Frontal cortex (tissue), 4 donors: ENCODE measurements around the gene SEZ6. TPM values are rescaled to one million over a fixed set of nuclear protein-coding genes. Genes with fewer than 3 reads are reported as not detected.

Source experiments
- DNase-seq, 2 donors: peaks; one replicate each; pipeline ENCODE4 v3.0.0; 2012; ENCODE audit warnings: low spot score in 2 of 2
- FAIRE-seq: peaks from 2 replicates; lab custom pipeline; 2012; peaks lifted over from hg19 to GRCh38; lab: Jason Lieb, UNC
- total RNA-seq: library from RNA; depleted of rRNA; stranded (reverse); fragments of >200 nt; gene quantifications from one replicate; pipeline ENCODE4 v1.2.3, GENCODE V29; 2014
- donor health status: control.
- donor health status: control.
- donor health status: control.

Gene SEZ6, protein sequence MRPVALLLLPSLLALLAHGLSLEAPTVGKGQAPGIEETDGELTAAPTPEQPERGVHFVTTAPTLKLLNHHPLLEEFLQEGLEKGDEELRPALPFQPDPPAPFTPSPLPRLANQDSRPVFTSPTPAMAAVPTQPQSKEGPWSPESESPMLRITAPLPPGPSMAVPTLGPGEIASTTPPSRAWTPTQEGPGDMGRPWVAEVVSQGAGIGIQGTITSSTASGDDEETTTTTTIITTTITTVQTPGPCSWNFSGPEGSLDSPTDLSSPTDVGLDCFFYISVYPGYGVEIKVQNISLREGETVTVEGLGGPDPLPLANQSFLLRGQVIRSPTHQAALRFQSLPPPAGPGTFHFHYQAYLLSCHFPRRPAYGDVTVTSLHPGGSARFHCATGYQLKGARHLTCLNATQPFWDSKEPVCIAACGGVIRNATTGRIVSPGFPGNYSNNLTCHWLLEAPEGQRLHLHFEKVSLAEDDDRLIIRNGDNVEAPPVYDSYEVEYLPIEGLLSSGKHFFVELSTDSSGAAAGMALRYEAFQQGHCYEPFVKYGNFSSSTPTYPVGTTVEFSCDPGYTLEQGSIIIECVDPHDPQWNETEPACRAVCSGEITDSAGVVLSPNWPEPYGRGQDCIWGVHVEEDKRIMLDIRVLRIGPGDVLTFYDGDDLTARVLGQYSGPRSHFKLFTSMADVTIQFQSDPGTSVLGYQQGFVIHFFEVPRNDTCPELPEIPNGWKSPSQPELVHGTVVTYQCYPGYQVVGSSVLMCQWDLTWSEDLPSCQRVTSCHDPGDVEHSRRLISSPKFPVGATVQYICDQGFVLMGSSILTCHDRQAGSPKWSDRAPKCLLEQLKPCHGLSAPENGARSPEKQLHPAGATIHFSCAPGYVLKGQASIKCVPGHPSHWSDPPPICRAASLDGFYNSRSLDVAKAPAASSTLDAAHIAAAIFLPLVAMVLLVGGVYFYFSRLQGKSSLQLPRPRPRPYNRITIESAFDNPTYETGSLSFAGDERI
- 45.2 TPM for total RNA-seq

GRCh38 chr17:29005936-29006511, at the start of gene SEZ6:
SEZ6 (minus strand) TSS chr17:29006033; CDS start chr17:29005869, 164 bp downstream.
- FAIRE-seq (no peak), DNase-seq (peak; percentile 87 to 91)

DNA sequence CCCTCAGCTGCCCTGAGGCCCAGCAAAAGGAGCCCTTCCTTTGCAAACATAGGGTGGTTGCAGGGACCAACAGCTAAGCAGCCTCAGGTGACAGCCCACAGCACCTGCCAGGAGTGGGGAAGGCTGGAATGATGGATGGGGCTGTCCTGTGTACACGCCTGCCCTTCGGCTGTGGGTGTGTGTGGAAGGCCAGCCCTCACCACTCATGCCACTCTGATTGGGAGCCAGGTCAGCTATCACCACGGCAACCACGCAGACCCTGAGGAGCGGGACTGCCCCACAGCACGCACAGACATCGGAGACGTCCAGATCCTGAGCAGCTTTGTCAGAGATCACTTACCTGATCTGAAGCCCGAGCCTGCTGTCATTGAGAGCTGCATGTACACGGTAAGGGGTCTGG, 49.0 kb upstream of the SEZ6 start:
- DNase-seq (no peak), FAIRE-seq (no peak)

DNA sequence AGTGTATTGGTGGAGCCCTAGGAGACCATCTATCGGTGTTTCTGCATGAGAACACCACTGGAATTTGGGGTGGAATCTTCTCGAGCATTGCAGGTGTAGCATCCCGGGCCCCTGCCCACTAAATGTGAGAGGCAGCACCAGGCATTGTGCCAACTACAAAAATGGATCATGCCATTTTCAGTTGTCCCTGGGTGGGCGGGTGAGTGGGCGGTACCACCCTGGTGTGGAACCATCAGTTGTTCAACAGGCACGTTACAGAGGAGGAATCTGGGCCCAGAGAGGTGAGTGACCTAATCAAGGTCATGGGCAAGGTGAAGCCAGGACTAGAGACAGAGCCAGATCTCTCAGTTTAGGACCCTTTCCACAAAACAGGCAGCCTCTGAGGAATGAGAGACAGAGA, 45.9 kb upstream of the SEZ6 start:
- DNase-seq = no peak
- no peak for FAIRE-seq

DNA sequence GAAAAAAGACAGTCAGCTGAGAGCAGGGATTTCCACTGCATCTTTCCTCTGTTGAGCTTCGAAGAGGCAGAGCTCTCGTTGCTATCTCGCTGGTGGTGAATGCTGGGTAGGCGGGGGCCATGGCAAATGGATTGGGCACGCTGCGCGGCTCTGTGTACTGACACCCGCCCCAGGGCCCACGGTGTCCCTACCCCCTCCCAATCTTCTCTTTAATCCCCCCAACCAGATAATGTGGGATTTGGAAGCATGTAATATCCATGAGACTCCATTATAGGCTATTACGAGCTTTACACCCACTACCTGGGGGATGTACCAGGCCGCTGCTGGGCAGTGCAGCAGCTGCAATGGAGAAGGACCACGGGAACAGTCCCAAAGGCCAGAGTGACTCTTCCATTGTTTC, 45.4 kb upstream of the SEZ6 start:
- DNase-seq (no peak), FAIRE-seq (no peak)

- FAIRE-seq = no peak
- DNase-seq = no peak
Measured at GRCh38 chr17:29050176-29050575, 44.3 kb upstream of the SEZ6 start.

GRCh38 chr17:29049541-29050145, 43.8 kb upstream of the SEZ6 start:
- no peak for DNase-seq
- no peak for FAIRE-seq

DNA sequence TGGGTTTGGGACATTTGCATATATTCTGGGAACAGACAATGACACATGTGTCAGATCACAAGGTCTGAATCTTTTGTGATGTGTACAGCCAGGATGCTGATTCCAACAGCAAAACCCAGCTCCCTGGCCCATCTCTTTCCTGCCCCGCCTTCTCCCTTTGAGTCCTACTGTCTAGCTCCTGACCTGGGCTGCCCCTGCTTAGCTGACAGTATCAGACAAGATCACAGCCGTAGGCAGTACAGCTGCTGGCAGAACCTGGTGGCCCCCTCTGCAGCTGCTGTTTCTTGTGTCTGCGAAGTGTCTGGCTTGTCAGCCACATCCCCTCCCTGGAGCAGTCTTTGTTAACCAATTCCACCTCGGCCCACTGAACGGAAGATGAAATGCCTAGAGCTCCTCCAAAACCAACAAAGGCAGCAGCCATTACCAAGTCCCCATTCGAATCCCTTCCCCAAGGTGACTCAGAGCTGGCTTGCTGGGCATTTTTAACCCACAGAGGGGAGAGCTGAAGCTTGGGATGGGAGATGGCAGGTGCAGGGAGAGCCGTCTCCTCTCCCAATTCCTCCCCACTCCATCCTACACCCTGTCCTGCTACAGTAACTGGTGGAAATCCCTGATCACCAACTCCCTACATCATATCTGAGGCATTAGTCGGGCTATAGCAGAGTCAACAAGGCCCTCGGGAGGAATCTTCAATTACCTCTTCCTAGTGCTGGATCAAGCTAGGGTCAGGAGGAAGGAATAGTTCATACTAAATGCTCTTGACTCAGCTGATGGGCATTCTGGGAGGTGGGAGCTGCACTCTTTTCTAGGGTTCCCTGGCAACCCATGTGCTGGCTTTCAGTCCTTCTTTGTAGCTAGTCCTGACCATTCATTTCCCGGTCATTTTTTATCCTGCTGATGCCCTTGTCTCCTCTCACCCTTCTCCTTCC, 42.9 kb upstream of the SEZ6 start:
- FAIRE-seq = no peak
- DNase-seq = no peak

- DNase-seq = no peak
- FAIRE-seq = no peak
Measured at GRCh38 chr17:29046473-29046839, 40.6 kb upstream of the SEZ6 start.

DNA sequence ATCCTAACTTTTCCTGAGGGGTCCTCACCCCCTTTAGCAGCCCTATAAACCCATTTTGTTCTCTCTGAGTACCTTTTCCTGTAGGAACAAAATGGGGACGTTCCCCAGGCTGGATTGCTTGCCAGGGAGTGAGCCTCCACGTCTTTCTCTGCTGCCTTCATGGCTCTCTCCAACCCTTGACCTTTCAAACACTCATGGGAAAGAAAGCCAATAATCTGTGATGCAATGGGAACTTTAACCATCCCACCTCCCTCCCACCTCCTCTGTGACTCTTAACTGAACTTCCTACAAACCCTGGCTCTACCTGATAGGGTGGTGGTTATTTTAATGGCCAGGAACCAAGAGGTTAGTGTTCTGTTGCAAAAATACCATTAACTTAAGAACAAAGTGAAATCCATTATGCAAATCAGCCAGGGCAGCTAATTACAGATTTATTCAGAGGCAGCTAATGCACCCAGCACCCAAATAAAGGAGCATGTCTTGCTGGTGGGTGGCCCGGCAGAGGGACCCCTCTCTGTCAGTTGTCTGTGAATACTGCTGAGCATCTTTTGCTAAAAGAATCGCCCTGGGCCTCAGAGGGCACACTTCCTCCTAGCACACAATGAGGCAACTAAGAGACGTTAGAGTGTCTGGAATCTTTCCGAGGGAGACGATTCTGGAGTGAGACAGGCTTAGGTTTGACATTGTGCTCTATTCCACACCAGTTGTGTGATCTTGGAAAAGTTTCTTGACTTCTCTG, 40.1 kb upstream of the SEZ6 start:
- DNase-seq = no peak
- no peak for FAIRE-seq

- no peak for FAIRE-seq
Measured at GRCh38 chr17:29045026-29045425, 39.2 kb upstream of the SEZ6 start.

DNA sequence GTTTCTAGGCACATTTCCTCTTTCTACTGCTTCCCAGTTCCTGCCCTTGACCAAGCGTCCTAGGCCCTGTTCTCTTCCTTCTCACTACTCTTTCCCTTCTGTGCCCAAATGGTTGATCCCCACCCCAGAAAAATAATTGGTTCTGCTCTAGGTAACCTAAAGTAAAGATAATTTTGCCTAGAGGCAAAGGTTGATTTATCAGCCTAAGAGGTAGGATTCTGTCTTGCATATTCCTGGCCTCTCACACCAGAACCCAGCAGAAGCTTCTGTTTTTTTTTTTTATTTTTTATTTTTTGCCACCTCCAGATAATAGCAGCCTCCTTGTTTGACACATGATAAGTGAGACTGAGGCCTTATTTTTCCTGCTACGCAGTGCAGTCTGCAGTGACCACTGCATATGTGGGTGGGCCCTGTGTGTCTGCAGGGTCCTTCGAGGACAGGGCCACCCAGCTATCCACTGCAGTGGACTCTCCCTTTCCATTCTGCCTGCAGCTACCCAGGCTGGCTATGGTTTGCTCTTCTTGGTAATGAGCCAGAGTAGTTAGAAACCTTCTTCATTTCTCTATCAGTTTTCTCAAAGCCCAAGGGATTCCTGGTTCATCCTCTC, 37.8 kb upstream of the SEZ6 start:
- DNase-seq = no peak
- no peak for FAIRE-seq

More at GRCh38 chr17:29045026-29045425, 39.2 kb upstream of the SEZ6 start:
- DNase-seq = no peak

GRCh38 chr17:29042679-29043538, 37.1 kb upstream of the SEZ6 start, which contains the start of gene PIPOX:
PIPOX (plus strand) TSS chr17:29043141; CDS start chr17:29043226, 85 bp downstream.
- FAIRE-seq (no peak), DNase-seq (no peak)

DNA sequence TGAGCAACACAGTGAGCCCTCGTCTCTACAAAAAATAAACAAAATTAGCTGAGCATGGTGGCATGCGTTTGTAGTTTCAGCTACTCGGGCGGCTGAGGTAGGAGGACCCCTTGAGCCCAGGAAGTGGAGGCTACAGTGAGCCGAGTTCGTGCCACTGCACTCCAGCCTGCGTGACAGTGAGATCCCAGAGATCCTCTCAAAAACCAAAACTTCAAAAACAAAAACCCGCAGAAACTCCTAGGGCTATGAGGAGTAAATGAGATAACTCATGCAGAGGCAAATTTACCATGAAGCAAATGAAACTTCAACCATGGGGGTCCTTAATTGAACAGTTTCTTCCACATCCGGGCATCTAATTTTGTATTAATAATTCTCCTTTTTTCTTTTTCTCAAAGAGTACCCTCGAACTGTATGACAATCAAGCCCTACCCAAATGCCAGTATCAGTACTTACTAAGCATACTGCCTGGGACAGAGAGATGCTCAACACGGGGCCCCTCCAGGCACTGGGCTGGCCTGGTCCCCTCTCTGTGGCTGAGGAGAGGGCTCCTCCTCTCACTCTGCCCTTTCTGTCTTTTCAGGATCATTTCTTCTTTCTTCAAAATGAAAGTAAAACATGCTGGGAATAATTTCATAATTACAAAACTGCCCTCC, 36.3 kb upstream of the SEZ6 start:
- FAIRE-seq (no peak), DNase-seq (no peak)

- FAIRE-seq = no peak
- DNase-seq = no peak
Measured at GRCh38 chr17:29041571-29041970, 35.7 kb upstream of the SEZ6 start.

DNA sequence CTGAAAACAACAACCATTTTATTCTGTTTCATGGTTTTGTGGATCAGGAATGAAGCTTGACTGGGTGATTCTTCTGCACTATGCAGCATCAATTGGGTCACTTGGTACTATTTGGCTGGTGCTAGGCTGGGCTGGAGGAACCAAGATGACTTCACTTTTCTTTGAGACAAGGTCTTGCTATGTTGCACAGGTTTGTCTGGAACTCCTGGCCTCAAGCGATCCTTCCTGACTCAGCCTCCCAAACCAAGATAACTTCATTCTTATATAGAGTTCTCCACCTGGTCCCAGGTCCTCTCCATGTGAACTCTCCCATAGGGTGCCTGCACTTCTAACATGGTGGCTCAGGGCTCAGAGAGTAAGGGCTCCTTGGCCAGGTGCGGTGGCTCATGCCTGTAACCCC, 35.3 kb upstream of the SEZ6 start:
- DNase-seq (no peak), FAIRE-seq (no peak)
